H1 (cell line): ENCODE data around the gene RAB40B. TPM values are rescaled to one million over a fixed set of nuclear protein-coding genes. Genes with fewer than 3 reads are reported as not detected.

Experiments used
- BRCA1 ChIP-seq: IDR thresholded peaks from 2 replicates; pipeline ENCODE4 v1.6.1; 2012; ENCODE audit warnings: low read depth, low read length, improper control_type of control experiment
- CHD1 ChIP-seq: IDR thresholded peaks from 2 replicates; pipeline ENCODE4 v1.6.1; 2012; ENCODE audit warnings: low read depth, low read length, improper control_type of control experiment
- JUND ChIP-seq: IDR thresholded peaks from 2 replicates; pipeline ENCODE4 v1.6.1; 2011; ENCODE audit warnings: mild to moderate bottlenecking, improper control_type of control experiment, low read length
- PHF8 ChIP-seq: fragments of 200-600 bp; sonication (generic); conservative IDR thresholded peaks from 2 replicates; pipeline ENCODE4 v1.7.1; 2012; ENCODE audit warnings: low read depth, mild to moderate bottlenecking, inconsistent platforms, low read length, moderate library complexity
- SP4 ChIP-seq: IDR thresholded peaks from 2 replicates; pipeline ENCODE4 v1.6.1; 2012; ENCODE audit warnings: low read length, inconsistent platforms
- SRF ChIP-seq: IDR thresholded peaks from 2 replicates; pipeline ENCODE4 v1.6.1; 2011; ENCODE audit warnings: mild to moderate bottlenecking, low read depth, low read length, moderate library complexity
- TAF7 ChIP-seq: optimal IDR thresholded peaks from 2 replicates; pipeline ENCODE3; 2011; ENCODE audit warnings: low read depth, mild to moderate bottlenecking, inconsistent platforms, low read length, moderate library complexity, borderline replicate concordance
- polyA plus RNA-seq, 7 experiments: library from polyadenylated mRNA; depleted of rRNA in 3 of 7; stranded (reverse) in 5 of 7; unstranded in 2 of 7; fragments of >200 nt in 5 of 7; fragments of 200-250 nt in 2 of 7; gene quantifications; 1 replicate in 5 of 7; 2 replicates in 1 of 7; 4 replicates in 1 of 7; pipeline versions ENCODE4 v1.2.1 to v1.2.3, GENCODE V29; 2011 to 2013; ENCODE audit warnings: missing spikeins in 2 of 7, mixed read lengths in 2 of 7
- total RNA-seq: library from RNA; stranded (reverse); fragmentation: NEBNext Ultra II Directional; extraction: Animal tissue kit (Norgen Biotek cat#: 25700); gene quantifications from 2 replicates; pipeline ENCODE4 v1.2.1, GENCODE V29; 2021
- TF ChIP-seq, protein P1 (sequence below): IDR thresholded peaks from 2 replicates; pipeline ENCODE4 v1.6.1; 2012; ENCODE audit warnings: low read length, inconsistent platforms

The RAB40B gene
- total and polyA plus RNA-seq, 2 of the 8 experiments (the other 6 are each of a cell fraction or from before 2014, with no cell fraction given) = 3.1 to 4.6 TPM

DNA sequence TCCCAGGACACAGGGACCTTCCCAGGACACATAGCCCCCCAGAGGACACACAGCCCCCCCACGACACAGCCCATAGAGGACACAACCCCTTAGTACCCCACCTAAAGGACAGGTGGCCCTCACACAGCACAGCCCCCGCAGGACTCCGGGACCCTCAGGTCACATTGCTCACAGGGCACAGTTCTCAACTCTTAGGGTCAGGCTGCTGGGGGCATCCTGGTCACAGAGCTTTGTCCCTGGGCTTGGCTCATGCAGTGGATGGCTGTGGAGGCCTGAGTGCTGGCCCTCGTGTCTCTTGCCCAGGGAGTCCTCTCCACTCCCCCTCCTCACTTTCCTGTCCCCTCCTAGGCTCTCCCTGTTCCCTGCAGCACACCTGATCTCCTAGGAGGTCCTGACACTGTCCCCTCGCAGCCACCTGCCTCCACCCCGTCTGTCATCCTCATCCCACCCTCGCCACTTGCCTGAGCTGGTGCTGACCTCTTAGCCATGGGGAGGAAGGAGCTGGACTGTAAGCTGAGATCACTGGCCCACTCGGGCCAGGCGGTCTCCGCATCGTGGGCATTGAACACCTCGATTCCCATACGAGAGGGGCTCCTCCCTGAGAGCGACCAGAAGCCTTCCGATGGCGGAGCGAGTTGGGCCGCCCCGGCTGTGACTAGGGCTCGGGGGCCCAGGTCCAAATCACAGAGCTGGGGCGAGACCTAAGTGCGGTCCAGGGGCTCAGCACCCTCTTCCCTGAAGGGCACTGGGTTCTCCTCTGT is 48.8 kb downstream of the RAB40B start (continued):
- TF ChIP-seq, protein P1, sequence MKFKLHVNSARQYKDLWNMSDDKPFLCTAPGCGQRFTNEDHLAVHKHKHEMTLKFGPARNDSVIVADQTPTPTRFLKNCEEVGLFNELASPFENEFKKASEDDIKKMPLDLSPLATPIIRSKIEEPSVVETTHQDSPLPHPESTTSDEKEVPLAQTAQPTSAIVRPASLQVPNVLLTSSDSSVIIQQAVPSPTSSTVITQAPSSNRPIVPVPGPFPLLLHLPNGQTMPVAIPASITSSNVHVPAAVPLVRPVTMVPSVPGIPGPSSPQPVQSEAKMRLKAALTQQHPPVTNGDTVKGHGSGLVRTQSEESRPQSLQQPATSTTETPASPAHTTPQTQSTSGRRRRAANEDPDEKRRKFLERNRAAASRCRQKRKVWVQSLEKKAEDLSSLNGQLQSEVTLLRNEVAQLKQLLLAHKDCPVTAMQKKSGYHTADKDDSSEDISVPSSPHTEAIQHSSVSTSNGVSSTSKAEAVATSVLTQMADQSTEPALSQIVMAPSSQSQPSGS = no peak
- TF ChIP-seq JUND (no peak), CHD1 (no peak), TAF7 (no peak), SRF (no peak), BRCA1 (no peak), SP4 (no peak), PHF8 (no peak)
